ENCODE measurements around the gene CRISPLD2.

CRISPLD2 gene

GRCh38 chr16:84889066-84889465 is 69.3 kb downstream of the CRISPLD2 start:
- no peaks in the 10 kb centered on the region for H3K9me3 ChIP-seq (ENCODE audit: control insufficient read depth in 1 of 2, low read length in 2 of 2)
- H3K27me3 ChIP-seq (ENCODE audit: control insufficient read depth in 1 of 2, insufficient read depth in 2 of 2, low read length in 2 of 2) = no peaks in the 10 kb centered on the region
- no peak overlapping the region for H3K27ac ChIP-seq (ENCODE audit: low read depth, low read length)
- H3K36me3 ChIP-seq (ENCODE audit: control insufficient read depth in 1 of 2, insufficient read depth in 2 of 2, low read length in 2 of 2) = no peaks in the 10 kb centered on the region
- no peaks in the 10 kb centered on the region for H3K4me1 ChIP-seq (ENCODE audit: control insufficient read depth in 1 of 2, insufficient read depth in 2 of 2, low read length in 2 of 2)
- H3K4me3 ChIP-seq (ENCODE audit: low read depth in 1 of 2, low read length in 2 of 2) = no peak overlapping the region
- H3K9ac ChIP-seq (ENCODE audit: low read depth in 1 of 2, low read length in 2 of 2) = no peak overlapping the region

- H3K9me3 ChIP-seq (ENCODE audit: control insufficient read depth in 1 of 2, low read length in 2 of 2) = no peaks in the 10 kb centered on the region
- H3K9ac ChIP-seq (ENCODE audit: low read depth in 1 of 2, low read length in 2 of 2) = no peak overlapping the region
- no peaks in the 10 kb centered on the region for H3K4me1 ChIP-seq (ENCODE audit: control insufficient read depth in 1 of 2, insufficient read depth in 2 of 2, low read length in 2 of 2)
- H3K27ac ChIP-seq (ENCODE audit: low read depth, low read length) = no peak overlapping the region
- H3K27me3 ChIP-seq (ENCODE audit: control insufficient read depth in 1 of 2, insufficient read depth in 2 of 2, low read length in 2 of 2) = no peaks in the 10 kb centered on the region
- H3K4me3 ChIP-seq (ENCODE audit: low read depth in 1 of 2, low read length in 2 of 2) = no peak overlapping the region
- H3K36me3 ChIP-seq (ENCODE audit: control insufficient read depth in 1 of 2, insufficient read depth in 2 of 2, low read length in 2 of 2) = peaks cover 0 to 4% of the 10 kb centered on the region in 2 donors
Observed at GRCh38 chr16:84890427-84890826, 70.6 kb downstream of the CRISPLD2 start.

- H3K9me3 ChIP-seq (ENCODE audit: control insufficient read depth in 1 of 2, low read length in 2 of 2) = no peaks in the 10 kb centered on the region
- H3K9ac ChIP-seq (ENCODE audit: low read depth in 1 of 2, low read length in 2 of 2) = no peak overlapping the region
- H3K36me3 ChIP-seq (ENCODE audit: control insufficient read depth in 1 of 2, insufficient read depth in 2 of 2, low read length in 2 of 2) = peaks cover 0 to 4% of the 10 kb centered on the region in 2 donors
- no peaks in the 10 kb centered on the region for H3K27me3 ChIP-seq (ENCODE audit: control insufficient read depth in 1 of 2, insufficient read depth in 2 of 2, low read length in 2 of 2)
- no peak overlapping the region for H3K4me3 ChIP-seq (ENCODE audit: low read depth in 1 of 2, low read length in 2 of 2)
- no peaks in the 10 kb centered on the region for H3K4me1 ChIP-seq (ENCODE audit: control insufficient read depth in 1 of 2, insufficient read depth in 2 of 2, low read length in 2 of 2)
- no peak overlapping the region for H3K27ac ChIP-seq (ENCODE audit: low read depth, low read length)
Observed at GRCh38 chr16:84891149-84891795, 71.5 kb downstream of the CRISPLD2 start.

- Histone ChIP-seq H3K4me1 (ENCODE audit: control insufficient read depth in 1 of 2, insufficient read depth in 2 of 2, low read length in 2 of 2) (no peaks in the 10 kb centered on the region), H3K36me3 (ENCODE audit: control insufficient read depth in 1 of 2, insufficient read depth in 2 of 2, low read length in 2 of 2) (peaks cover 0 to 4% of the 10 kb centered on the region in 2 donors), H3K4me3 (ENCODE audit: low read depth in 1 of 2, low read length in 2 of 2) (no peak overlapping the region)
Observed at GRCh38 chr16:84892097-84892496, 72.3 kb downstream of the CRISPLD2 start.

GRCh38 chr16:84893467-84893848 is 73.7 kb downstream of the CRISPLD2 start:
- no peaks in the 10 kb centered on the region for H3K27me3 ChIP-seq (ENCODE audit: control insufficient read depth in 1 of 2, insufficient read depth in 2 of 2, low read length in 2 of 2)
- H3K9ac ChIP-seq (ENCODE audit: low read depth in 1 of 2, low read length in 2 of 2) = no peak overlapping the region
- no peaks in the 10 kb centered on the region for H3K9me3 ChIP-seq (ENCODE audit: control insufficient read depth in 1 of 2, low read length in 2 of 2)
- H3K36me3 ChIP-seq (ENCODE audit: control insufficient read depth in 1 of 2, insufficient read depth in 2 of 2, low read length in 2 of 2) = peaks cover 4 to 5% of the 10 kb centered on the region in 2 donors
- H3K4me3 ChIP-seq (ENCODE audit: low read depth in 1 of 2, low read length in 2 of 2) = no peak overlapping the region
- no peak overlapping the region for H3K27ac ChIP-seq (ENCODE audit: low read depth, low read length)
- H3K4me1 ChIP-seq (ENCODE audit: control insufficient read depth in 1 of 2, insufficient read depth in 2 of 2, low read length in 2 of 2) = no peaks in the 10 kb centered on the region

More at GRCh38 chr16:84892097-84892496, 72.3 kb downstream of the CRISPLD2 start:
- no peaks in the 10 kb centered on the region for H3K9me3 ChIP-seq (ENCODE audit: control insufficient read depth in 1 of 2, low read length in 2 of 2)
- H3K9ac ChIP-seq (ENCODE audit: low read depth in 1 of 2, low read length in 2 of 2) = no peak overlapping the region
- no peak overlapping the region for H3K27ac ChIP-seq (ENCODE audit: low read depth, low read length)
- H3K27me3 ChIP-seq (ENCODE audit: control insufficient read depth in 1 of 2, insufficient read depth in 2 of 2, low read length in 2 of 2) = no peaks in the 10 kb centered on the region

GRCh38 chr16:84893849-84894599 is 74.2 kb downstream of the CRISPLD2 start:
- Histone ChIP-seq H3K4me3 (ENCODE audit: low read depth in 1 of 2, low read length in 2 of 2) (no peak overlapping the region), H3K27ac (ENCODE audit: low read depth, low read length) (no peak overlapping the region), H3K27me3 (ENCODE audit: control insufficient read depth in 1 of 2, insufficient read depth in 2 of 2, low read length in 2 of 2) (no peaks in the 10 kb centered on the region), H3K4me1 (ENCODE audit: control insufficient read depth in 1 of 2, insufficient read depth in 2 of 2, low read length in 2 of 2) (no peaks in the 10 kb centered on the region), H3K9ac (ENCODE audit: low read depth in 1 of 2, low read length in 2 of 2) (no peak overlapping the region), H3K36me3 (ENCODE audit: control insufficient read depth in 1 of 2, insufficient read depth in 2 of 2, low read length in 2 of 2) (peaks cover 4 to 6% of the 10 kb centered on the region in 2 donors), H3K9me3 (ENCODE audit: control insufficient read depth in 1 of 2, low read length in 2 of 2) (no peaks in the 10 kb centered on the region)

GRCh38 chr16:84895016-84895415 is 75.2 kb downstream of the CRISPLD2 start:
- Histone ChIP-seq H3K36me3 (ENCODE audit: control insufficient read depth in 1 of 2, insufficient read depth in 2 of 2, low read length in 2 of 2) (peaks cover 4 to 6% of the 10 kb centered on the region in 2 donors), H3K27me3 (ENCODE audit: control insufficient read depth in 1 of 2, insufficient read depth in 2 of 2, low read length in 2 of 2) (no peaks in the 10 kb centered on the region), H3K4me3 (ENCODE audit: low read depth in 1 of 2, low read length in 2 of 2) (no peak overlapping the region), H3K4me1 (ENCODE audit: control insufficient read depth in 1 of 2, insufficient read depth in 2 of 2, low read length in 2 of 2) (no peaks in the 10 kb centered on the region), H3K9me3 (ENCODE audit: control insufficient read depth in 1 of 2, low read length in 2 of 2) (no peaks in the 10 kb centered on the region), H3K27ac (ENCODE audit: low read depth, low read length) (no peak overlapping the region), H3K9ac (ENCODE audit: low read depth in 1 of 2, low read length in 2 of 2) (no peak overlapping the region)

- H3K27ac ChIP-seq (ENCODE audit: low read depth, low read length) = no peak overlapping the region
- H3K9ac ChIP-seq (ENCODE audit: low read depth in 1 of 2, low read length in 2 of 2) = no peak overlapping the region
- H3K4me1 ChIP-seq (ENCODE audit: control insufficient read depth in 1 of 2, insufficient read depth in 2 of 2, low read length in 2 of 2) = no peaks in the 10 kb centered on the region
- H3K9me3 ChIP-seq (ENCODE audit: control insufficient read depth in 1 of 2, low read length in 2 of 2) = no peaks in the 10 kb centered on the region
- no peak overlapping the region for H3K4me3 ChIP-seq (ENCODE audit: low read depth in 1 of 2, low read length in 2 of 2)
- H3K27me3 ChIP-seq (ENCODE audit: control insufficient read depth in 1 of 2, insufficient read depth in 2 of 2, low read length in 2 of 2) = no peaks in the 10 kb centered on the region
- H3K36me3 ChIP-seq (ENCODE audit: control insufficient read depth in 1 of 2, insufficient read depth in 2 of 2, low read length in 2 of 2) = peaks cover 4 to 6% of the 10 kb centered on the region in 2 donors
Observed at GRCh38 chr16:84896847-84897246, 77.1 kb downstream of the CRISPLD2 start.

- peaks cover 4 to 6% of the 10 kb centered on the region in 2 donors for H3K36me3 ChIP-seq (ENCODE audit: control insufficient read depth in 1 of 2, insufficient read depth in 2 of 2, low read length in 2 of 2)
- no peaks in the 10 kb centered on the region for H3K9me3 ChIP-seq (ENCODE audit: control insufficient read depth in 1 of 2, low read length in 2 of 2)
- no peak overlapping the region for H3K4me3 ChIP-seq (ENCODE audit: low read depth in 1 of 2, low read length in 2 of 2)
- no peaks in the 10 kb centered on the region for H3K27me3 ChIP-seq (ENCODE audit: control insufficient read depth in 1 of 2, insufficient read depth in 2 of 2, low read length in 2 of 2)
- H3K27ac ChIP-seq (ENCODE audit: low read depth, low read length) = no peak overlapping the region
- no peaks in the 10 kb centered on the region for H3K4me1 ChIP-seq (ENCODE audit: control insufficient read depth in 1 of 2, insufficient read depth in 2 of 2, low read length in 2 of 2)
- H3K9ac ChIP-seq (ENCODE audit: low read depth in 1 of 2, low read length in 2 of 2) = no peak overlapping the region
Observed at GRCh38 chr16:84897911-84898377, 78.2 kb downstream of the CRISPLD2 start.

GRCh38 chr16:84898447-84898846 is 78.7 kb downstream of the CRISPLD2 start:
- no peaks in the 10 kb centered on the region for H3K9me3 ChIP-seq (ENCODE audit: control insufficient read depth in 1 of 2, low read length in 2 of 2)
- no peak overlapping the region for H3K9ac ChIP-seq (ENCODE audit: low read depth in 1 of 2, low read length in 2 of 2)
- H3K36me3 ChIP-seq (ENCODE audit: control insufficient read depth in 1 of 2, insufficient read depth in 2 of 2, low read length in 2 of 2) = peaks cover 4 to 6% of the 10 kb centered on the region in 2 donors
- no peak overlapping the region for H3K4me3 ChIP-seq (ENCODE audit: low read depth in 1 of 2, low read length in 2 of 2)
- H3K27ac ChIP-seq (ENCODE audit: low read depth, low read length) = no peak overlapping the region
- H3K27me3 ChIP-seq (ENCODE audit: control insufficient read depth in 1 of 2, insufficient read depth in 2 of 2, low read length in 2 of 2) = no peaks in the 10 kb centered on the region
- H3K4me1 ChIP-seq (ENCODE audit: control insufficient read depth in 1 of 2, insufficient read depth in 2 of 2, low read length in 2 of 2) = no peaks in the 10 kb centered on the region

Data from duodenal mucosa (tissue), 2 donors.